Measurements from ENCODE around the gene DYNC1I1.
A peak's percentile ranks its signal among the peaks of the same experiment; 100 is the strongest.

The DYNC1I1 gene

GRCh38 chr7:96088579-96088978 lies 316.2 kb downstream of the DYNC1I1 start:
- peak in 2 of 3 experiments; percentile 50 to 85 for DNase-seq

- DNase-seq, result peak in 2 of 3 experiments; percentile 36 to 75
Observed at GRCh38 chr7:96089511-96089910, 317.2 kb downstream of the DYNC1I1 start.

- peak in 2 of 3 experiments; percentile 83 to 96 for DNase-seq
Observed at GRCh38 chr7:96090756-96091155, 318.4 kb downstream of the DYNC1I1 start.

GRCh38 chr7:96093435-96093834 lies 321.1 kb downstream of the DYNC1I1 start:
- no peak for DNase-seq

- DNase-seq, result no peak
Observed at GRCh38 chr7:96097835-96098234, 325.5 kb downstream of the DYNC1I1 start.

GRCh38 chr7:96100737-96101136 lies 328.4 kb downstream of the DYNC1I1 start:
- DNase-seq, result no peak

- no peak for DNase-seq
Observed at GRCh38 chr7:96102096-96102811, 329.9 kb downstream of the DYNC1I1 start.

GRCh38 chr7:96104984-96105383 lies 332.6 kb downstream of the DYNC1I1 start:
- DNase-seq, result no peak

- DNase-seq, result no peak
Observed at GRCh38 chr7:96111405-96111804, 339.1 kb downstream of the DYNC1I1 start.

- no peak for DNase-seq
Observed at GRCh38 chr7:96114190-96114589, 341.8 kb downstream of the DYNC1I1 start.

GRCh38 chr7:96116173-96116572 lies 343.8 kb downstream of the DYNC1I1 start:
- DNase-seq, result peak in 1 of 3 experiments; percentile 63

- DNase-seq, result no peak
Observed at GRCh38 chr7:96118449-96119001, 346.2 kb downstream of the DYNC1I1 start.

- DNase-seq, result peak in 2 of 3 experiments; percentile 41 to 78
Observed at GRCh38 chr7:96120445-96121225, 348.3 kb downstream of the DYNC1I1 start.

- peak in 2 of 3 experiments; percentile 53 to 61 for DNase-seq
Observed at GRCh38 chr7:96121752-96122151, 349.4 kb downstream of the DYNC1I1 start.

- DNase-seq, result no peak
Observed at GRCh38 chr7:96122746-96123145, 350.4 kb downstream of the DYNC1I1 start.

GRCh38 chr7:96126382-96126781 lies 354.0 kb downstream of the DYNC1I1 start:
- no peak for DNase-seq

GRCh38 chr7:96127746-96128145 lies 355.4 kb downstream of the DYNC1I1 start:
- DNase-seq, result no peak

- DNase-seq, result peak in 1 of 3 experiments; percentile 56
Observed at GRCh38 chr7:96131525-96131924, 359.2 kb downstream of the DYNC1I1 start.

GRCh38 chr7:96135241-96135640 lies 362.9 kb downstream of the DYNC1I1 start:
- DNase-seq, result peak in 1 of 3 experiments; percentile 51

- peak in 2 of 3 experiments; percentile 81 to 92 for DNase-seq
Observed at GRCh38 chr7:96136600-96137239, 364.4 kb downstream of the DYNC1I1 start.

- DNase-seq, result peak in 1 of 3 experiments; percentile 59
Observed at GRCh38 chr7:96143495-96144259, 371.3 kb downstream of the DYNC1I1 start.

- DNase-seq, result no peak
Observed at GRCh38 chr7:96144260-96144526, 371.8 kb downstream of the DYNC1I1 start.
